Measurements from ENCODE around the gene CTAG2. TPM values are rescaled to one million over a fixed set of nuclear protein-coding genes. Genes with fewer than 3 reads are reported as not detected.

Gene CTAG2
- total RNA-seq, 1 experiment from 2014 or later, result not detected

DNA sequence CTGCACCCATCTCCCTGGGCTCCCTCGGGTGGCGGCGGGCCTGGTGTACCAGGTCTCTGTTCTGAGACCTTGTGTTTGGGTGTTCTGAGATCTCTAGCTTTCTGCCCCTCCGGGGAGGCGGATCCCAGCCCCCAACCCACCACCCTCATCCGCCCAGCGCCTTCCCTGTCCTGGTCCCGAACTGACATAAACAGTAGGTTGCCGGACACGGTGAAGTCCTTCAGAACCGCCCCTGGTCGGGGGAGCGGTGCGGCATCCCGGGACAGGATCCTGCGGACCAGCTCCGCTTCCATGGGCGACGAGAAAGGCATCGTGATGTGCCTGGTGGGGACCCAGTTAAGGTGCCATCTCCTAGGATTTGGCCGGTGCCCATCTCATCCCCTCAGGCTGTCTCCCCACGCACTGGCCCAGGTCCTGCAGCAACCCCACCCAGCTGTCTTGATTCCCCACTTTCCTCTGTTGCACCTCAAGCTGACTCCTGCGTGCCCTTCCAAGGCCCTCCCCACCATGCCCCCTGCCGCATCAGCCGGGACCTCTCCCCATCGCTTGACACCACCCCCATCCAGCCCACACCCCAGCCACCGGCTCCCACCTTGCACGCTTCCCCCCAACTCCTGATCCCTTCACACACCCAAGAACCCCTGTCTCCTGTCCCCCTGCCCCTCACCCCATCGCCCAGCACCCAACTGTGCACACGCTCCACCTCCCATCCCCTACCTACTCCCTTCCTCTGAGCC is 900 bp downstream of the CTAG2 start:
- Mint-ChIP-seq H3K9me3 (no peaks in the 10 kb centered on the region), H3K4me3 (no peak overlapping the region), H3K4me1 (no peaks in the 10 kb centered on the region), H3K27me3 (ENCODE audit: low read depth) (no peaks in the 10 kb centered on the region), H3K36me3 (no peaks in the 10 kb centered on the region), H3K27ac (no peak overlapping the region)
- POLR2A ChIA-PET, result no interaction called here
- no peak for TF ChIP-seq ZNF232 (CRISPR knock-in tag; IDR thresholded peaks at IDR 0.05)
- TF ChIP-seq SMAD3 (CRISPR knock-in tag; IDR thresholded peaks at IDR 0.05; ENCODE audit: borderline replicate concordance), result no peak
- TF ChIP-seq, protein P1, sequence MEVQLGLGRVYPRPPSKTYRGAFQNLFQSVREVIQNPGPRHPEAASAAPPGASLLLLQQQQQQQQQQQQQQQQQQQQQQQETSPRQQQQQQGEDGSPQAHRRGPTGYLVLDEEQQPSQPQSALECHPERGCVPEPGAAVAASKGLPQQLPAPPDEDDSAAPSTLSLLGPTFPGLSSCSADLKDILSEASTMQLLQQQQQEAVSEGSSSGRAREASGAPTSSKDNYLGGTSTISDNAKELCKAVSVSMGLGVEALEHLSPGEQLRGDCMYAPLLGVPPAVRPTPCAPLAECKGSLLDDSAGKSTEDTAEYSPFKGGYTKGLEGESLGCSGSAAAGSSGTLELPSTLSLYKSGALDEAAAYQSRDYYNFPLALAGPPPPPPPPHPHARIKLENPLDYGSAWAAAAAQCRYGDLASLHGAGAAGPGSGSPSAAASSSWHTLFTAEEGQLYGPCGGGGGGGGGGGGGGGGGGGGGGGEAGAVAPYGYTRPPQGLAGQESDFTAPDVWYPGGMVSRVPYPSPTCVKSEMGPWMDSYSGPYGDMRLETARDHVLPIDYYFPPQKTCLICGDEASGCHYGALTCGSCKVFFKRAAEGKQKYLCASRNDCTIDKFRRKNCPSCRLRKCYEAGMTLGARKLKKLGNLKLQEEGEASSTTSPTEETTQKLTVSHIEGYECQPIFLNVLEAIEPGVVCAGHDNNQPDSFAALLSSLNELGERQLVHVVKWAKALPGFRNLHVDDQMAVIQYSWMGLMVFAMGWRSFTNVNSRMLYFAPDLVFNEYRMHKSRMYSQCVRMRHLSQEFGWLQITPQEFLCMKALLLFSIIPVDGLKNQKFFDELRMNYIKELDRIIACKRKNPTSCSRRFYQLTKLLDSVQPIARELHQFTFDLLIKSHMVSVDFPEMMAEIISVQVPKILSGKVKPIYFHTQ (CRISPR knock-in tag; IDR thresholded peaks at IDR 0.05), result no peak
- no peak for TF ChIP-seq TP53 (CRISPR knock-in tag; IDR thresholded peaks at IDR 0.05)
- no peak for TF ChIP-seq ELF4 (CRISPR knock-in tag; IDR thresholded peaks at IDR 0.05; ENCODE audit: low read depth)
- TF ChIP-seq, protein P2, sequence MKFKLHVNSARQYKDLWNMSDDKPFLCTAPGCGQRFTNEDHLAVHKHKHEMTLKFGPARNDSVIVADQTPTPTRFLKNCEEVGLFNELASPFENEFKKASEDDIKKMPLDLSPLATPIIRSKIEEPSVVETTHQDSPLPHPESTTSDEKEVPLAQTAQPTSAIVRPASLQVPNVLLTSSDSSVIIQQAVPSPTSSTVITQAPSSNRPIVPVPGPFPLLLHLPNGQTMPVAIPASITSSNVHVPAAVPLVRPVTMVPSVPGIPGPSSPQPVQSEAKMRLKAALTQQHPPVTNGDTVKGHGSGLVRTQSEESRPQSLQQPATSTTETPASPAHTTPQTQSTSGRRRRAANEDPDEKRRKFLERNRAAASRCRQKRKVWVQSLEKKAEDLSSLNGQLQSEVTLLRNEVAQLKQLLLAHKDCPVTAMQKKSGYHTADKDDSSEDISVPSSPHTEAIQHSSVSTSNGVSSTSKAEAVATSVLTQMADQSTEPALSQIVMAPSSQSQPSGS (CRISPR knock-in tag; IDR thresholded peaks at IDR 0.05; ENCODE audit: borderline replicate concordance, low read depth), result no peak
- TF ChIP-seq GABPB1 (CRISPR knock-in tag; IDR thresholded peaks at IDR 0.05), result no peak
- TF ChIP-seq NR2C2 (CRISPR knock-in tag; IDR thresholded peaks at IDR 0.05), result no peak
- TF ChIP-seq FOXJ3 (CRISPR knock-in tag; IDR thresholded peaks at IDR 0.05; ENCODE audit: borderline replicate concordance), result no peak
- TF ChIP-seq, protein P3, sequence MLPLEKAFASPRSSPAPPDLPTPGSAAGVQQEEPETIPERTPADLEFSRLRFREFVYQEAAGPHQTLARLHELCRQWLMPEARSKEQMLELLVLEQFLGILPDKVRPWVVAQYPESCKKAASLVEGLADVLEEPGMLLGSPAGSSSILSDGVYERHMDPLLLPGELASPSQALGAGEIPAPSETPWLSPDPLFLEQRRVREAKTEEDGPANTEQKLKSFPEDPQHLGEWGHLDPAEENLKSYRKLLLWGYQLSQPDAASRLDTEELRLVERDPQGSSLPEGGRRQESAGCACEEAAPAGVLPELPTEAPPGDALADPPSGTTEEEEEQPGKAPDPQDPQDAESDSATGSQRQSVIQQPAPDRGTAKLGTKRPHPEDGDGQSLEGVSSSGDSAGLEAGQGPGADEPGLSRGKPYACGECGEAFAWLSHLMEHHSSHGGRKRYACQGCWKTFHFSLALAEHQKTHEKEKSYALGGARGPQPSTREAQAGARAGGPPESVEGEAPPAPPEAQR (CRISPR knock-in tag; IDR thresholded peaks at IDR 0.05), result no peak
- no peak for TF ChIP-seq SOX15 (CRISPR knock-in tag; IDR thresholded peaks at IDR 0.05)
- ATAC-seq (no peak), DNase-seq (ENCODE audit: low spot score) (no peak)
- CTCF ChIA-PET, result no interaction called here

DNA sequence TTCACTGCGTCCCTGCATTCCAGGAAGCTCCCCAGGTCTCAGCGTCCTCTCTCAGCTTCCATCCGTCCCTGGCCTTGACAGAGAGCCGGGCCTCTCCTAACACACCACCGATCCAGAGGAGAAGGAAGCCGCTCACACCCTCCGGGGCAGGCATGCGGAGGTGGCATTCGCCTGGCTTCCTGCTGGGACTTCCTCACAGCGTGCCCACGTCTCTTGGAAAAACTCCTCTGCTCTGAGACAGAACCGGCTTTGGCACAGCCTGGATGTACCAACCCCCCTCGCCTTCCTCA is 3.2 kb downstream of the CTAG2 start:
- no peaks in the 10 kb centered on the region for H3K9me3 Mint-ChIP-seq
- H3K27me3 Mint-ChIP-seq (ENCODE audit: low read depth), result no peaks in the 10 kb centered on the region
- POLR2A ChIA-PET, result no interaction called here
- no peak for ATAC-seq
- CTCF ChIA-PET, result interaction anchor here (1.2 kb wide), 1 partner anchor 99 kb away, joined by 4 read pairs; no protein-coding TSS in a partner anchor
- no peak overlapping the region for H3K27ac Mint-ChIP-seq
- H3K4me3 Mint-ChIP-seq, result no peak overlapping the region
- H3K4me1 Mint-ChIP-seq, result no peaks in the 10 kb centered on the region
- H3K36me3 Mint-ChIP-seq, result no peaks in the 10 kb centered on the region
- no peak for DNase-seq (ENCODE audit: low spot score)
- TF ChIP-seq, protein P4, sequence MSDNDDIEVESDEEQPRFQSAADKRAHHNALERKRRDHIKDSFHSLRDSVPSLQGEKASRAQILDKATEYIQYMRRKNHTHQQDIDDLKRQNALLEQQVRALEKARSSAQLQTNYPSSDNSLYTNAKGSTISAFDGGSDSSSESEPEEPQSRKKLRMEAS (CRISPR knock-in tag; IDR thresholded peaks at IDR 0.05), result no peak
- TF ChIP-seq NR2C2 (CRISPR knock-in tag; IDR thresholded peaks at IDR 0.05), result no peak
- no peak for TF ChIP-seq SMAD4 (CRISPR knock-in tag; IDR thresholded peaks at IDR 0.05)
- TF ChIP-seq, protein P5, sequence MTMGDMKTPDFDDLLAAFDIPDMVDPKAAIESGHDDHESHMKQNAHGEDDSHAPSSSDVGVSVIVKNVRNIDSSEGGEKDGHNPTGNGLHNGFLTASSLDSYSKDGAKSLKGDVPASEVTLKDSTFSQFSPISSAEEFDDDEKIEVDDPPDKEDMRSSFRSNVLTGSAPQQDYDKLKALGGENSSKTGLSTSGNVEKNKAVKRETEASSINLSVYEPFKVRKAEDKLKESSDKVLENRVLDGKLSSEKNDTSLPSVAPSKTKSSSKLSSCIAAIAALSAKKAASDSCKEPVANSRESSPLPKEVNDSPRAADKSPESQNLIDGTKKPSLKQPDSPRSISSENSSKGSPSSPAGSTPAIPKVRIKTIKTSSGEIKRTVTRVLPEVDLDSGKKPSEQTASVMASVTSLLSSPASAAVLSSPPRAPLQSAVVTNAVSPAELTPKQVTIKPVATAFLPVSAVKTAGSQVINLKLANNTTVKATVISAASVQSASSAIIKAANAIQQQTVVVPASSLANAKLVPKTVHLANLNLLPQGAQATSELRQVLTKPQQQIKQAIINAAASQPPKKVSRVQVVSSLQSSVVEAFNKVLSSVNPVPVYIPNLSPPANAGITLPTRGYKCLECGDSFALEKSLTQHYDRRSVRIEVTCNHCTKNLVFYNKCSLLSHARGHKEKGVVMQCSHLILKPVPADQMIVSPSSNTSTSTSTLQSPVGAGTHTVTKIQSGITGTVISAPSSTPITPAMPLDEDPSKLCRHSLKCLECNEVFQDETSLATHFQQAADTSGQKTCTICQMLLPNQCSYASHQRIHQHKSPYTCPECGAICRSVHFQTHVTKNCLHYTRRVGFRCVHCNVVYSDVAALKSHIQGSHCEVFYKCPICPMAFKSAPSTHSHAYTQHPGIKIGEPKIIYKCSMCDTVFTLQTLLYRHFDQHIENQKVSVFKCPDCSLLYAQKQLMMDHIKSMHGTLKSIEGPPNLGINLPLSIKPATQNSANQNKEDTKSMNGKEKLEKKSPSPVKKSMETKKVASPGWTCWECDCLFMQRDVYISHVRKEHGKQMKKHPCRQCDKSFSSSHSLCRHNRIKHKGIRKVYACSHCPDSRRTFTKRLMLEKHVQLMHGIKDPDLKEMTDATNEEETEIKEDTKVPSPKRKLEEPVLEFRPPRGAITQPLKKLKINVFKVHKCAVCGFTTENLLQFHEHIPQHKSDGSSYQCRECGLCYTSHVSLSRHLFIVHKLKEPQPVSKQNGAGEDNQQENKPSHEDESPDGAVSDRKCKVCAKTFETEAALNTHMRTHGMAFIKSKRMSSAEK (CRISPR knock-in tag; IDR thresholded peaks at IDR 0.05; ENCODE audit: borderline replicate concordance), result no peak
- TF ChIP-seq, protein P6, sequence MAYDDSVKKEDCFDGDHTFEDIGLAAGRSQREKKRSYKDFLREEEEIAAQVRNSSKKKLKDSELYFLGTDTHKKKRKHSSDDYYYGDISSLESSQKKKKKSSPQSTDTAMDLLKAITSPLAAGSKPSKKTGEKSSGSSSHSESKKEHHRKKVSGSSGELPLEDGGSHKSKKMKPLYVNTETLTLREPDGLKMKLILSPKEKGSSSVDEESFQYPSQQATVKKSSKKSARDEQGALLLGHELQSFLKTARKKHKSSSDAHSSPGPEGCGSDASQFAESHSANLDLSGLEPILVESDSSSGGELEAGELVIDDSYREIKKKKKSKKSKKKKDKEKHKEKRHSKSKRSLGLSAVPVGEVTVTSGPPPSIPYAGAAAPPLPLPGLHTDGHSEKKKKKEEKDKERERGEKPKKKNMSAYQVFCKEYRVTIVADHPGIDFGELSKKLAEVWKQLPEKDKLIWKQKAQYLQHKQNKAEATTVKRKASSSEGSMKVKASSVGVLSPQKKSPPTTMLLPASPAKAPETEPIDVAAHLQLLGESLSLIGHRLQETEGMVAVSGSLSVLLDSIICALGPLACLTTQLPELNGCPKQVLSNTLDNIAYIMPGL (CRISPR knock-in tag; IDR thresholded peaks at IDR 0.05), result no peak
- no peak for TF ChIP-seq EMX1 (CRISPR knock-in tag; IDR thresholded peaks at IDR 0.05)
- TF ChIP-seq CBFB (CRISPR knock-in tag; IDR thresholded peaks at IDR 0.05; ENCODE audit: low read depth), result no peak
- TF ChIP-seq OVOL2 (CRISPR knock-in tag; IDR thresholded peaks at IDR 0.05; ENCODE audit: borderline replicate concordance), result no peak
- TF ChIP-seq KAT7 (CRISPR knock-in tag; IDR thresholded peaks at IDR 0.05; ENCODE audit: borderline replicate concordance), result no peak
- TF ChIP-seq NFYB (CRISPR knock-in tag; conservative IDR thresholded peaks at IDR 0.05; ENCODE audit: low read depth), result no peak
- TF ChIP-seq SP1 (CRISPR knock-in tag; conservative IDR thresholded peaks at IDR 0.05), result no peak
- no peak for TF ChIP-seq ESRRA (CRISPR knock-in tag; IDR thresholded peaks at IDR 0.05; ENCODE audit: borderline replicate concordance)
- no peak for TF ChIP-seq NR1H2 (CRISPR knock-in tag; IDR thresholded peaks at IDR 0.05)
